Astrocyte of the cerebellum (primary cell): ENCODE measurements around the gene DPYSL4.

Experiments used
- DNase-seq: peaks from one replicate; pipeline ENCODE4 v3.0.0-alpha.2; 2011; ENCODE audit warnings: low read depth
- H3K4me3 ChIP-seq: 2 replicates; pipeline ENCODE4 v1.5.1; 2011; ENCODE audit warnings: mild to moderate bottlenecking, low read depth, low read length, moderate library complexity
- CTCF ChIP-seq: IDR thresholded peaks from 2 replicates; pipeline ENCODE4 v1.5.1; 2012; ENCODE audit warnings: low read length, low read depth, moderate library complexity, mild to moderate bottlenecking; ENCODE audit errors: missing control alignments
- in situ Hi-C: cut with HindIII; loops from 2 replicates; pipeline ENCODE4 v1.10.0; 2017; ENCODE audit warnings: low sequenced_read_pairs

DPYSL4 gene

GRCh38 chr10:132145521-132146185 is 41.1 kb upstream of the DPYSL4 start:
- no peak for DNase-seq
- no peak for TF ChIP-seq CTCF
- H3K4me3 ChIP-seq = no peak overlapping the region
- in situ Hi-C loops = no loop called here

- no peak for DNase-seq
- H3K4me3 ChIP-seq = no peak overlapping the region
- in situ Hi-C loops = no loop called here
- no peak for TF ChIP-seq CTCF
Measured at GRCh38 chr10:132146271-132146671, 40.5 kb upstream of the DPYSL4 start.

- no peak overlapping the region for H3K4me3 ChIP-seq
- DNase-seq = no peak
- no peak for TF ChIP-seq CTCF
- in situ Hi-C loops = no loop called here
Measured at GRCh38 chr10:132146941-132147915, 39.5 kb upstream of the DPYSL4 start.

- in situ Hi-C loops = no loop called here
- H3K4me3 ChIP-seq = no peak overlapping the region
- DNase-seq = no peak
- TF ChIP-seq CTCF = no peak
Measured at GRCh38 chr10:132148261-132149251, 38.2 kb upstream of the DPYSL4 start.

GRCh38 chr10:132149271-132149670 is 37.5 kb upstream of the DPYSL4 start:
- in situ Hi-C loops = no loop called here
- DNase-seq = no peak

More at GRCh38 chr10:132149271-132149670, 37.5 kb upstream of the DPYSL4 start:
- no peak for TF ChIP-seq CTCF
- no peak overlapping the region for H3K4me3 ChIP-seq
